Activated naive CD4-positive, alpha-beta T cell treated with anti-CD3 and anti-CD28 coated beads, Interleukin-2, amount 50 U/mL, for 24 hours (primary cell): Measurements from ENCODE around the gene F5.

Experiments used
- H3K27ac Mint-ChIP-seq: one replicate; pipeline ENCODE4 v1.8.0; 2021; ENCODE audit warnings: mild to moderate bottlenecking, mixed read lengths
- H3K27me3 Mint-ChIP-seq: one replicate; pipeline ENCODE4 v1.8.0; 2021; ENCODE audit warnings: mixed read lengths
- H3K36me3 Mint-ChIP-seq: one replicate; pipeline ENCODE4 v1.8.0; 2021; ENCODE audit warnings: mixed read lengths
- H3K4me1 Mint-ChIP-seq: one replicate; pipeline ENCODE4 v1.8.0; 2021; ENCODE audit warnings: mixed read lengths
- H3K4me3 Mint-ChIP-seq: one replicate; pipeline ENCODE4 v1.8.0; 2021; ENCODE audit warnings: mild to moderate bottlenecking, mixed read lengths
- H3K9me3 Mint-ChIP-seq: one replicate; pipeline ENCODE4 v1.8.0; 2021; ENCODE audit warnings: mixed read lengths

F5 gene

GRCh38 chr1:169465281-169465680 lies 121.0 kb downstream of the F5 start:
- H3K4me3 Mint-ChIP-seq, result no peak overlapping the region
- no peak overlapping the region for H3K27ac Mint-ChIP-seq
- no peaks in the 10 kb centered on the region for H3K9me3 Mint-ChIP-seq
- H3K4me1 Mint-ChIP-seq, result peaks cover 9% of the 10 kb centered on the region
- H3K27me3 Mint-ChIP-seq, result peaks cover 6% of the 10 kb centered on the region
- H3K36me3 Mint-ChIP-seq, result no peaks in the 10 kb centered on the region
